DND-41 (cell line): ENCODE data around the gene HDAC4.

ENCODE experiments used
- ATAC-seq: fragments of 200-7000 bp; cut with Tn5 transposase; 3 replicates; pipeline ENCODE4 v1.9.1; 2021; ENCODE audit warnings: low read depth; ENCODE audit not compliant: insufficient read depth
- DNase-seq: peaks from one replicate; pipeline ENCODE4 v3.0.0-alpha.2; 2020
- H2AFZ ChIP-seq: 2 replicates; pipeline ENCODE4 v1.6.0; 2012; ENCODE audit warnings: low read depth, low read length
- H3K27ac ChIP-seq: 2 replicates; pipeline ENCODE4 v1.5.1; 2012; ENCODE audit warnings: low read length, inconsistent platforms
- H3K27me3 ChIP-seq: fragments of 200-600 bp; sonication (generic); 2 replicates; pipeline ENCODE4 v1.6.0; 2012; ENCODE audit warnings: low read length, mild to moderate bottlenecking, inconsistent platforms; ENCODE audit not compliant: insufficient read depth, poor library complexity
- H3K36me3 ChIP-seq: 2 replicates; pipeline ENCODE4 v1.5.1; 2012; ENCODE audit warnings: low read length, inconsistent platforms; ENCODE audit not compliant: insufficient read depth
- H3K4me1 ChIP-seq: 2 replicates; pipeline ENCODE4 v1.5.1; 2012; ENCODE audit warnings: mild to moderate bottlenecking, low read length; ENCODE audit not compliant: insufficient read depth
- H3K4me2 ChIP-seq: 2 replicates; pipeline ENCODE4 v1.6.0; 2012; ENCODE audit warnings: mild to moderate bottlenecking, moderate library complexity, low read length, inconsistent platforms; ENCODE audit not compliant: insufficient read depth
- H3K4me3 ChIP-seq, 2 experiments: fragments of 200-600 bp in 1 of 2; shearing (Covaris generic) in 1 of 2; 2 replicates each; pipeline ENCODE4 v1.5.1; 2012 to 2016; ENCODE audit warnings: inconsistent platforms in 2 of 2, low read length in 2 of 2, mild to moderate bottlenecking in 2 of 2, low read depth in 1 of 2, moderate library complexity in 1 of 2
- H3K79me2 ChIP-seq: 2 replicates; pipeline ENCODE4 v1.6.0; 2012; ENCODE audit warnings: low read length, inconsistent platforms; ENCODE audit not compliant: insufficient read depth
- H3K9ac ChIP-seq: 2 replicates; pipeline ENCODE4 v1.6.0; 2012; ENCODE audit warnings: low read depth, mild to moderate bottlenecking, inconsistent platforms, low read length, moderate library complexity
- H3K9me3 ChIP-seq: 2 replicates; pipeline ENCODE4 v1.5.1; 2012; ENCODE audit warnings: low read length, moderate library complexity, mild to moderate bottlenecking, inconsistent platforms; ENCODE audit not compliant: insufficient read depth, severe bottlenecking
- H4K20me1 ChIP-seq: 2 replicates; pipeline ENCODE4 v1.6.0; 2012; ENCODE audit warnings: low read length; ENCODE audit not compliant: insufficient read depth
- EZH2 ChIP-seq: IDR thresholded peaks from 3 replicates; pipeline ENCODE4 v1.6.1; 2012; ENCODE audit warnings: borderline replicate concordance, low read depth, mild to moderate bottlenecking, moderate library complexity, low read length, inconsistent platforms; ENCODE audit not compliant: severe bottlenecking
- TF ChIP-seq, protein P1 (sequence below): IDR thresholded peaks from 2 replicates; pipeline ENCODE4 v1.5.1; 2012; ENCODE audit warnings: borderline replicate concordance, low read length, moderate library complexity, mild to moderate bottlenecking; ENCODE audit not compliant: poor library complexity, severe bottlenecking; ENCODE audit errors: extremely low read depth

The HDAC4 gene

DNA sequence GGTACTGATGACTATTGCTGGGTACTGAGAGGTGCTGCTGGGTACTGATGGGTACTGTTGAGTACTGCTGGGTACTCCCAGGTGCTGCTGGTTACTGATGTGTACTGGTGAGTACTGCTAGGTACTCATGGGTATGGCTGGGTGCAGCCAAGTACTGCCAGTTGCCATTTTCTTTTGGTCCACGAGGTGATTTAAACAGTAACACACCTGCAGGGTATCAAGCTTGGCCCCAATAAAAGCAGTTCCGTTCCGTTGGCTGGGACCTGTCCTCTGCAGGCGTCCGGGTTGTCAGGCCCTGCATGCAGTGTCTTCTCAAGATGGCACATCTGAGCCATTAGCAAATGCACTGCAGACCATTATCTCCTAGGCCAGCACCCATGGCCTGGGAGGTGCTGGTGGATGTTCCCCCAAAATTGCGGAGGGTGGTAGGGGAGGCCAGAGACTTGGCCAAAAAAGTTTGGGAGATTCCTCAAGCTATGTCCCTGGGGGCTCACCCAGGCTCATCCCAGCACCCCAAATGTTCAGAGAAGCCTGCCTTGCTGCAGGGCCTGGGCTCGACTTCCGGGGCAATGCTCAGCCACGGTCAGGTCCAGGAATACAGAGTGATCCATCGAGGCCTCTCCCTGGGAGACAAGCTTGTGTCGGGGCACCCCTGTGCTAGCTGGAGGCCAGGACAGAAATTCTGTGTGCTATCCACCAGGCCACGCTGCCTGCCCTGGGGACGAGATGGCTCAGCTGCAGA is 387.7 kb downstream of the HDAC4 start:
- Histone ChIP-seq H2AFZ (no peak overlapping the region), H3K79me2 (no peaks in the 10 kb centered on the region), H3K4me2 (no peak overlapping the region), H3K9me3 (no peaks in the 10 kb centered on the region), H3K4me1 (no peaks in the 10 kb centered on the region), H3K27ac (no peak overlapping the region), H3K9ac (no peak overlapping the region), H3K4me3 (no peak overlapping the region), H3K36me3 (no peaks in the 10 kb centered on the region), H4K20me1 (peaks cover 5% of the 10 kb centered on the region; the same call in 1 of the 2 replicates), H3K27me3 (peaks cover 10% of the 10 kb centered on the region)
- TF ChIP-seq, protein P1, sequence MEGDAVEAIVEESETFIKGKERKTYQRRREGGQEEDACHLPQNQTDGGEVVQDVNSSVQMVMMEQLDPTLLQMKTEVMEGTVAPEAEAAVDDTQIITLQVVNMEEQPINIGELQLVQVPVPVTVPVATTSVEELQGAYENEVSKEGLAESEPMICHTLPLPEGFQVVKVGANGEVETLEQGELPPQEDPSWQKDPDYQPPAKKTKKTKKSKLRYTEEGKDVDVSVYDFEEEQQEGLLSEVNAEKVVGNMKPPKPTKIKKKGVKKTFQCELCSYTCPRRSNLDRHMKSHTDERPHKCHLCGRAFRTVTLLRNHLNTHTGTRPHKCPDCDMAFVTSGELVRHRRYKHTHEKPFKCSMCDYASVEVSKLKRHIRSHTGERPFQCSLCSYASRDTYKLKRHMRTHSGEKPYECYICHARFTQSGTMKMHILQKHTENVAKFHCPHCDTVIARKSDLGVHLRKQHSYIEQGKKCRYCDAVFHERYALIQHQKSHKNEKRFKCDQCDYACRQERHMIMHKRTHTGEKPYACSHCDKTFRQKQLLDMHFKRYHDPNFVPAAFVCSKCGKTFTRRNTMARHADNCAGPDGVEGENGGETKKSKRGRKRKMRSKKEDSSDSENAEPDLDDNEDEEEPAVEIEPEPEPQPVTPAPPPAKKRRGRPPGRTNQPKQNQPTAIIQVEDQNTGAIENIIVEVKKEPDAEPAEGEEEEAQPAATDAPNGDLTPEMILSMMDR, result no peak
- TF ChIP-seq EZH2, result no peak
- no peak for DNase-seq
- no peak for ATAC-seq

DNA sequence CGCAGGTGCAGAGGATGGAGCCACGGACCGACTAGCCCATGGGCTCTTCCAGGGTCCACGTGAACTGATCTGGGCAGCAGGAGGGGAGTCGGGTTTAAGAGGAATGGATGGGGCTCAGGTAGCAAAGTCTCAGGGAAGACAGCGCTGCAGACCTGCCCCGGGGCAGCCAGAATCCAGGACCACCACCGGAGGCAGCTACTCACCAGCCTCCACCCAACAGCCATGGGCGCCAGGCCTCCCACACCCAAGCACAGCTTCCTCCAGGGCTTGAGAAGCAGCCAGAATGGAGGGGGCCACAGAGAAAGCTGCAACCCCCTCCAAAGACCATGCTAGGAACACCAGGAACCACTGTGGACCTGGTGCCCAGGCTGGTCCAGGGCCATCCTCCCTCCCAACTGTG is 388.6 kb downstream of the HDAC4 start:
- H3K9ac ChIP-seq, result no peak overlapping the region
- DNase-seq (no peak), ATAC-seq (no peak)
- no peaks in the 10 kb centered on the region for H3K4me1 ChIP-seq
- no peak overlapping the region for H3K4me3 ChIP-seq
- no peaks in the 10 kb centered on the region for H3K36me3 ChIP-seq
- no peaks in the 10 kb centered on the region for H3K9me3 ChIP-seq
- no peak overlapping the region for H2AFZ ChIP-seq
- TF ChIP-seq EZH2, result no peak
- TF ChIP-seq, protein P1, result no peak
- H3K27ac ChIP-seq, result no peak overlapping the region
- H3K27me3 ChIP-seq, result peaks cover 18% of the 10 kb centered on the region
- H3K79me2 ChIP-seq, result no peaks in the 10 kb centered on the region
- H4K20me1 ChIP-seq, result peaks cover 5% of the 10 kb centered on the region; the same call in 1 of the 2 replicates
- H3K4me2 ChIP-seq, result no peak overlapping the region

GRCh38 chr2:239009589-239009961 is 391.2 kb downstream of the HDAC4 start:
- H3K27ac ChIP-seq, result no peak overlapping the region

More at GRCh38 chr2:239009589-239009961, 391.2 kb downstream of the HDAC4 start:
- H3K4me3 ChIP-seq, result no peak overlapping the region
- H2AFZ ChIP-seq, result no peak overlapping the region
- peaks cover 32% of the 10 kb centered on the region for H3K27me3 ChIP-seq
- TF ChIP-seq EZH2, result no peak
- TF ChIP-seq, protein P1, result no peak
- no peak for DNase-seq
- H3K9ac ChIP-seq, result no peak overlapping the region
- no peaks in the 10 kb centered on the region for H3K79me2 ChIP-seq
- ATAC-seq, result no peak
- H3K4me2 ChIP-seq, result no peak overlapping the region
- no peaks in the 10 kb centered on the region for H3K4me1 ChIP-seq
- no peaks in the 10 kb centered on the region for H3K36me3 ChIP-seq
- peaks cover 5% of the 10 kb centered on the region; the same call in 1 of the 2 replicates for H4K20me1 ChIP-seq
- H3K9me3 ChIP-seq, result no peaks in the 10 kb centered on the region
